Measurements from ENCODE around the gene MAD1L1. TPM values are rescaled to one million over a fixed set of nuclear protein-coding genes. Genes with fewer than 3 reads are reported as not detected.

Gene MAD1L1
- total and polyA plus RNA-seq, 7 experiments from 2014 or later: 112 to 314 (median 136) TPM

- H3K9me3 Mint-ChIP-seq: no peaks in the 10 kb centered on the region
- Histone ChIP-seq H3K4me1 (ENCODE audit: control insufficient read depth in 2 of 2, insufficient read depth in 2 of 2, low read length in 2 of 2) (no peaks in the 10 kb centered on the region), H3K4me3 (ENCODE audit: low read length) (no peak overlapping the region), H3K36me3 (ENCODE audit: control insufficient read depth in 2 of 3, insufficient read depth in 3 of 3, low read length in 3 of 3) (peaks cover 0 to 3% (median 0%) of the 10 kb centered on the region in 3 experiments), H3K27ac (ENCODE audit: low read depth, low read length) (peak overlapping the region; percentile 68), H3K9me3 (ENCODE audit: control insufficient read depth in 2 of 3, low read length in 3 of 3) (no peaks in the 10 kb centered on the region), H3K27me3 (ENCODE audit: control insufficient read depth in 2 of 2, insufficient read depth in 2 of 2, low read length in 2 of 2) (no peaks in the 10 kb centered on the region)
- POLR2A ChIA-PET: interaction anchor here (0.9 to 1.4 kb wide), 2 partner anchors 29 to 31 kb away, joined by 3 to 4 read pairs; partner anchors contain the start of gene MAD1L1
- peak overlapping the region; percentile 84 to 94 (median 93) for H3K27ac Mint-ChIP-seq
- DNase-seq: peak in 7 of 9 donors; percentile 24 to 51 (median 33)
- H3K4me1 Mint-ChIP-seq: peaks cover 5 to 20% (median 10%) of the 10 kb centered on the region in 7 donors
- intact Hi-C loops (cut with micrococcal nuclease): no loop called here
- CTCF ChIA-PET: interaction anchor here (0.6 kb wide), 1 partner anchor 13 kb away, joined by 3 read pairs; no protein-coding TSS in a partner anchor
- H3K36me3 Mint-ChIP-seq: peaks cover 0 to 7% (median 6%) of the 10 kb centered on the region in 5 donors
- ATAC-seq: peak; percentile 63
- peak overlapping the region; percentile 66 to 85 (median 80) for H3K4me3 Mint-ChIP-seq
- no peaks in the 10 kb centered on the region for H3K27me3 Mint-ChIP-seq
Measured at GRCh38 chr7:2261611-2262010, 28.9 kb upstream of the MAD1L1 start.

DNA sequence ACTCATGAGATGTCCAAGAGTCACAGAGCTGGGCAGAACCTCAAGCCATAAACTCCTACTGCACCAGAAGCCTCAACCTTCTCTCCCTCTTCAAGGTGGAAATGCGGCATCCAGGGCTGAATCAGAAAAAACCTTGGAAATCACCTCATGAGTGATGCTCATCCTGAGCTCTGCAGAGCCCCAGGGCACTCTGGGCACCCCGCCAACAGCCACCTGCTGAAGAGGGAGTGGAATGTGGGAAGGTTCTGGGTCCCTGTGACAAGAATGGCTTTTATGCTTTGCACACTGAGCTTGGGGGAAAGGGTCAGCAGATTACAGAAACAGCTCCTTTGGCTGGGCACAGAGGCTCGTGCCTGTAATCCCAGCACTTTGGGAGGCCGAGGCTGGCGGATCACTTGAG is 28.1 kb upstream of the MAD1L1 start:
- Mint-ChIP-seq H3K4me3 (peak overlapping the region in 1 of 10 donors; percentile 25), H3K27me3 (no peaks in the 10 kb centered on the region), H3K4me1 (peaks cover 5 to 20% (median 10%) of the 10 kb centered on the region in 7 donors), H3K36me3 (peaks cover 3 to 10% (median 6%) of the 10 kb centered on the region in 5 donors), H3K9me3 (no peaks in the 10 kb centered on the region), H3K27ac (peak overlapping the region in 2 of 9 donors; percentile 16 to 61)
- Histone ChIP-seq H3K36me3 (ENCODE audit: control insufficient read depth in 2 of 3, insufficient read depth in 3 of 3, low read length in 3 of 3) (peaks cover 0 to 6% (median 0%) of the 10 kb centered on the region in 3 experiments), H3K27me3 (ENCODE audit: control insufficient read depth in 2 of 2, insufficient read depth in 2 of 2, low read length in 2 of 2) (no peaks in the 10 kb centered on the region), H3K27ac (ENCODE audit: low read depth, low read length) (no peak overlapping the region), H3K4me3 (ENCODE audit: low read length) (no peak overlapping the region), H3K9me3 (ENCODE audit: control insufficient read depth in 2 of 3, low read length in 3 of 3) (no peaks in the 10 kb centered on the region), H3K4me1 (ENCODE audit: control insufficient read depth in 2 of 2, insufficient read depth in 2 of 2, low read length in 2 of 2) (no peaks in the 10 kb centered on the region)
- ATAC-seq: no peak
- POLR2A ChIA-PET: interaction anchor here (0.9 to 1.4 kb wide), 2 partner anchors 28 to 30 kb away, joined by 3 to 4 read pairs; partner anchors contain the start of gene MAD1L1
- intact Hi-C loops (cut with micrococcal nuclease): no loop called here
- no peak for DNase-seq
- CTCF ChIA-PET: interaction anchor here (0.6 kb wide), 1 partner anchor 830 kb away, joined by 3 read pairs; no protein-coding TSS in a partner anchor

GRCh38 chr7:2259480-2259879 is 26.7 kb upstream of the MAD1L1 start:
- Histone ChIP-seq H3K4me1 (ENCODE audit: control insufficient read depth in 2 of 2, insufficient read depth in 2 of 2, low read length in 2 of 2) (no peaks in the 10 kb centered on the region), H3K4me3 (ENCODE audit: low read length) (no peak overlapping the region), H3K27ac (ENCODE audit: low read depth, low read length) (no peak overlapping the region), H3K27me3 (ENCODE audit: control insufficient read depth in 2 of 2, insufficient read depth in 2 of 2, low read length in 2 of 2) (no peaks in the 10 kb centered on the region), H3K36me3 (ENCODE audit: control insufficient read depth in 2 of 3, insufficient read depth in 3 of 3, low read length in 3 of 3) (peaks cover 0 to 6% (median 0%) of the 10 kb centered on the region in 3 experiments), H3K9me3 (ENCODE audit: control insufficient read depth in 2 of 3, low read length in 3 of 3) (no peaks in the 10 kb centered on the region)
- H3K4me1 Mint-ChIP-seq: peaks cover 6 to 20% (median 10%) of the 10 kb centered on the region in 7 donors
- no peaks in the 10 kb centered on the region for H3K27me3 Mint-ChIP-seq
- intact Hi-C loops (cut with micrococcal nuclease): no loop called here
- H3K27ac Mint-ChIP-seq: peak overlapping the region in 2 of 9 donors; percentile 45 to 71
- ChIA-PET CTCF (no interaction called here), POLR2A (no interaction called here)
- H3K36me3 Mint-ChIP-seq: peaks cover 3 to 15% (median 5%) of the 10 kb centered on the region in 5 donors
- H3K4me3 Mint-ChIP-seq: peak overlapping the region in 1 of 10 donors; percentile 19
- no peaks in the 10 kb centered on the region for H3K9me3 Mint-ChIP-seq
- DNase-seq: no peak
- no peak for ATAC-seq

DNA sequence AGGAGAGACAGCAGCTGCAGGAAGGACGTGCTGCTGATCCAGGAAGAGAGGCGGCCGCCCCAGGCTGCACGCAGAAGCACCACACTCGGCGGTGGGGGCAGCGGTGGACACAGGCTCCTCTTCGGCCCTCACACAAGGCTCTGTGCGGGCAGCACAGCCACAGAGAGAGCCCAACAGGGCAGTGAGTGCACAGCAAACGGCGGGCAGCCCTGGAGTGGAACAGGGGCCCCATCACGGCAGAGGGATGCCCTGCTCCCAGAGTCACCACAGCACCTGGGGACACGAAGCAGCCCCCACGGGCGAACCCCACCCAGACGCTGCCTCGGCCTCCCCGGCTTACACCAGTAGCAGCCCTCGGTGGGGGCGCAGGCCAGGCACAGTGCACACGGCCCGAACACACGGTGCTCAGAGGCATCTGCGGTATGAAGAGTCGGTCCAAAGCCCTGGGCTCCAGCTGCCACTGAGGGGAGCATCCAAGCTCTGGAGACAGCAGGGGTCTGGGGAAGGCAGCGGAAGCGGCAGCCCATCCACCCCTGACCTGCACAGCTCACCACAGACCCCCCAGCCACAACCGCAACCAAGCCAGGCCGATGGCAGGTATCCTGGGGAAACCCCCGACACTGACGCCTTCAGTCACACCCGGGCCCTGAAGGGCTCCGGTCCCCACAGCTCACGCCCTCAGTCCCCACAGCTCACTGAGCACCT is 26.1 kb upstream of the MAD1L1 start:
- ATAC-seq: peak; percentile 45

DNA sequence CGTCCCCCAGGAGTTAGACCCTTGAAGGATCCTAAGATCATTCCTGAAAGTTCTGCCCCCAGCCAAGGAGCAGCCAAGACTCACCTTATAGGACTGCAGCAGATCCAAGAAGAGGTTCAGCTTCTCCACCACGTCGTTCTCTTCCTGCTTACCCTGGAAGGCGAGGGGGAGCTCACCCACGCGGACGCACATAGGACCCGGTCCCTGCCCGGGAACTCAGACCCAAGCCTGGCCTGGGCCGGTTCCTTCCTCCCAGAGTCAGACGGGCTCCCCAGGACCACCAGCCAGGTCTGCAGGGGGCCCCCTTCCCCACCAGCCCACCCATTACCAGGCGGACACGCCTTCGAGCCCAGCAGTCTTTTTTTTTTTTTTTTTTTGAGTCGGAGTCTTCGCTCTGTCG is 24.9 kb upstream of the MAD1L1 start:
- Mint-ChIP-seq H3K27me3 (no peaks in the 10 kb centered on the region), H3K27ac (no peak overlapping the region), H3K36me3 (peaks cover 0 to 9% (median 1%) of the 10 kb centered on the region in 5 donors), H3K9me3 (no peaks in the 10 kb centered on the region), H3K4me3 (no peak overlapping the region), H3K4me1 (peaks cover 8 to 20% (median 11%) of the 10 kb centered on the region in 7 donors)
- ChIA-PET POLR2A (no interaction called here), CTCF (no interaction called here)
- Histone ChIP-seq H3K27me3 (ENCODE audit: control insufficient read depth in 2 of 2, insufficient read depth in 2 of 2, low read length in 2 of 2) (no peaks in the 10 kb centered on the region), H3K36me3 (ENCODE audit: control insufficient read depth in 2 of 3, insufficient read depth in 3 of 3, low read length in 3 of 3) (peaks cover 0 to 13% (median 0%) of the 10 kb centered on the region in 3 experiments), H3K4me1 (ENCODE audit: control insufficient read depth in 2 of 2, insufficient read depth in 2 of 2, low read length in 2 of 2) (peaks cover 0 to 2% of the 10 kb centered on the region in 2 donors), H3K9me3 (ENCODE audit: control insufficient read depth in 2 of 3, low read length in 3 of 3) (no peaks in the 10 kb centered on the region), H3K27ac (ENCODE audit: low read depth, low read length) (no peak overlapping the region), H3K4me3 (ENCODE audit: low read length) (no peak overlapping the region)
- intact Hi-C loops (cut with micrococcal nuclease): no loop called here
- DNase-seq (no peak), ATAC-seq (no peak)

More for the DNA sequence above, 26.1 kb upstream of the MAD1L1 start:
- H3K4me3 ChIP-seq (ENCODE audit: low read length): no peak overlapping the region
- no peaks in the 10 kb centered on the region for H3K27me3 ChIP-seq (ENCODE audit: control insufficient read depth in 2 of 2, insufficient read depth in 2 of 2, low read length in 2 of 2)
- ChIA-PET CTCF (no interaction called here), POLR2A (no interaction called here)
- H3K36me3 Mint-ChIP-seq: peaks cover 0 to 9% (median 1%) of the 10 kb centered on the region in 5 donors
- H3K27ac Mint-ChIP-seq: no peak overlapping the region
- H3K9me3 ChIP-seq (ENCODE audit: control insufficient read depth in 2 of 3, low read length in 3 of 3): no peaks in the 10 kb centered on the region
- intact Hi-C loops (cut with micrococcal nuclease): no loop called here
- DNase-seq: no peak
- no peaks in the 10 kb centered on the region for H3K9me3 Mint-ChIP-seq
- H3K4me1 ChIP-seq (ENCODE audit: control insufficient read depth in 2 of 2, insufficient read depth in 2 of 2, low read length in 2 of 2): no peaks in the 10 kb centered on the region
- H3K4me3 Mint-ChIP-seq: no peak overlapping the region
- H3K27ac ChIP-seq (ENCODE audit: low read depth, low read length): no peak overlapping the region
- no peaks in the 10 kb centered on the region for H3K27me3 Mint-ChIP-seq
- peaks cover 0 to 13% (median 0%) of the 10 kb centered on the region in 3 experiments for H3K36me3 ChIP-seq (ENCODE audit: control insufficient read depth in 2 of 3, insufficient read depth in 3 of 3, low read length in 3 of 3)
- peaks cover 6 to 20% (median 10%) of the 10 kb centered on the region in 7 donors for H3K4me1 Mint-ChIP-seq

DNA sequence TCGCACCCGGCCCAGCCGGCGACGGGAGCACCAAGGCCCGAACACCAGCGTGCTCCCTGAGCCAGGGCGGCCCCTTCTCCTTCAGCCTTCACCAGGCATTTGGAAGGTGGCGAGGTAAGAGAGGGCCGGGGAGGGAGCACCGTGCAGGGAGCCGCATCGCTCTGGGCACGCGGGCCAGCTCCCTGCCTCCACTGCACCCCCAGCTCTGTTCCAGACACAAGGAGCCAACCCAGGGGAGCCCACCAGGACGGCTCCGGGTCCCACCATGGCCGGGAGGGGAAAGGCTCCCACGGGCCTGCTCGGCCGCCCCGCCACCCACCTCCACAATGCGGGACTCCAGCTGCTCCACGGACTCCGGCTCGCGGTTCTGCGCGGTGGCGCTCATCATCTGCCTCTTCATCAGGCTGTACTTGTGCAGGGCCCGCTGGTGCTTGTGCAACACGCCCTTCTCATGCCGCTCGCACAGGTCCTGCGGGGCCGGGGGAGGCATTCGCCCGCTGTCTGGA is 24.4 kb upstream of the MAD1L1 start:
- no peaks in the 10 kb centered on the region for H3K9me3 ChIP-seq (ENCODE audit: control insufficient read depth in 2 of 3, low read length in 3 of 3)
- no peak overlapping the region for H3K4me3 Mint-ChIP-seq
- intact Hi-C loops (cut with micrococcal nuclease): no loop called here
- ATAC-seq: no peak
- ChIA-PET CTCF (no interaction called here), POLR2A (no interaction called here)
- no peak overlapping the region for H3K27ac ChIP-seq (ENCODE audit: low read depth, low read length)
- peaks cover 0 to 10% (median 0%) of the 10 kb centered on the region in 3 experiments for H3K36me3 ChIP-seq (ENCODE audit: control insufficient read depth in 2 of 3, insufficient read depth in 3 of 3, low read length in 3 of 3)
- H3K4me1 Mint-ChIP-seq: peaks cover 8 to 19% (median 11%) of the 10 kb centered on the region in 7 donors
- H3K27me3 Mint-ChIP-seq: no peaks in the 10 kb centered on the region
- no peak overlapping the region for H3K27ac Mint-ChIP-seq
- H3K36me3 Mint-ChIP-seq: peaks cover 0 to 9% (median 1%) of the 10 kb centered on the region in 5 donors
- H3K27me3 ChIP-seq (ENCODE audit: control insufficient read depth in 2 of 2, insufficient read depth in 2 of 2, low read length in 2 of 2): no peaks in the 10 kb centered on the region
- H3K9me3 Mint-ChIP-seq: no peaks in the 10 kb centered on the region
- no peak for DNase-seq
- peaks cover 0 to 2% of the 10 kb centered on the region in 2 donors for H3K4me1 ChIP-seq (ENCODE audit: control insufficient read depth in 2 of 2, insufficient read depth in 2 of 2, low read length in 2 of 2)
- H3K4me3 ChIP-seq (ENCODE audit: low read length): no peak overlapping the region
